Measurements from ENCODE around the gene OR52E4. TPM values are rescaled to one million over a fixed set of nuclear protein-coding genes. Genes with fewer than 3 reads are reported as not detected.

The OR52E4 gene
- not detected in 2 replicates for total RNA-seq (2012; rRNA removed)

GRCh38 chr11:5880329-5880728 is at the start of gene OR52E4:
OR52E4 (plus strand) TSS chr11:5880629; CDS start chr11:5884293, 3,664 bp downstream.
- H3K9me3 ChIP-seq (replicated peaks; ENCODE audit: low read length) = no peaks in the 10 kb centered on the region
- no peak within 1 kb of the TSS for H3K4me2 ChIP-seq (ENCODE audit: low read length)
- H3K4me1 ChIP-seq (ENCODE audit: control insufficient read depth, insufficient read depth, low read length) = no peaks in the 10 kb centered on the region
- H3K9ac ChIP-seq (ENCODE audit: low read depth, low read length) = no peak within 1 kb of the TSS
- H3K27me3 ChIP-seq (ENCODE audit: control insufficient read depth, insufficient read depth, low read length) = peaks cover 6% of the 10 kb centered on the region
- H3K4me3 ChIP-seq (ENCODE audit: low read length) = no peak within 1 kb of the TSS
- no peaks in the 10 kb centered on the region for H3K36me3 ChIP-seq (ENCODE audit: insufficient read depth, low read length)

GRCh38 chr11:5831196-5831829 is 49.1 kb upstream of the OR52E4 start:
- Histone ChIP-seq H3K9me3 (replicated peaks; ENCODE audit: low read length) (no peaks in the 10 kb centered on the region), H3K4me3 (ENCODE audit: low read length) (no peak overlapping the region), H3K9ac (ENCODE audit: low read depth, low read length) (no peak overlapping the region), H3K4me2 (ENCODE audit: low read length) (no peak overlapping the region), H3K27me3 (ENCODE audit: control insufficient read depth, insufficient read depth, low read length) (no peaks in the 10 kb centered on the region), H3K4me1 (ENCODE audit: control insufficient read depth, insufficient read depth, low read length) (no peaks in the 10 kb centered on the region), H3K36me3 (ENCODE audit: insufficient read depth, low read length) (no peaks in the 10 kb centered on the region)

- Histone ChIP-seq H3K9ac (ENCODE audit: low read depth, low read length) (no peak overlapping the region), H3K9me3 (replicated peaks; ENCODE audit: low read length) (no peaks in the 10 kb centered on the region), H3K4me3 (ENCODE audit: low read length) (no peak overlapping the region), H3K36me3 (ENCODE audit: insufficient read depth, low read length) (no peaks in the 10 kb centered on the region), H3K4me2 (ENCODE audit: low read length) (no peak overlapping the region), H3K4me1 (ENCODE audit: control insufficient read depth, insufficient read depth, low read length) (no peaks in the 10 kb centered on the region), H3K27me3 (ENCODE audit: control insufficient read depth, insufficient read depth, low read length) (no peaks in the 10 kb centered on the region)
Measured at GRCh38 chr11:5833446-5833845, 47.0 kb upstream of the OR52E4 start.

GRCh38 chr11:5837695-5838094 is 42.7 kb upstream of the OR52E4 start:
- Histone ChIP-seq H3K27me3 (ENCODE audit: control insufficient read depth, insufficient read depth, low read length) (no peaks in the 10 kb centered on the region), H3K4me3 (ENCODE audit: low read length) (no peak overlapping the region), H3K9ac (ENCODE audit: low read depth, low read length) (no peak overlapping the region), H3K4me1 (ENCODE audit: control insufficient read depth, insufficient read depth, low read length) (no peaks in the 10 kb centered on the region), H3K36me3 (ENCODE audit: insufficient read depth, low read length) (no peaks in the 10 kb centered on the region), H3K4me2 (ENCODE audit: low read length) (no peak overlapping the region), H3K9me3 (replicated peaks; ENCODE audit: low read length) (no peaks in the 10 kb centered on the region)

- H3K36me3 ChIP-seq (ENCODE audit: insufficient read depth, low read length) = no peaks in the 10 kb centered on the region
- no peaks in the 10 kb centered on the region for H3K4me1 ChIP-seq (ENCODE audit: control insufficient read depth, insufficient read depth, low read length)
- H3K4me3 ChIP-seq (ENCODE audit: low read length) = no peak within 1 kb of the TSS
- no peaks in the 10 kb centered on the region for H3K9me3 ChIP-seq (replicated peaks; ENCODE audit: low read length)
- no peak within 1 kb of the TSS for H3K9ac ChIP-seq (ENCODE audit: low read depth, low read length)
- no peaks in the 10 kb centered on the region for H3K27me3 ChIP-seq (ENCODE audit: control insufficient read depth, insufficient read depth, low read length)
- H3K4me2 ChIP-seq (ENCODE audit: low read length) = no peak within 1 kb of the TSS
Measured at GRCh38 chr11:5841797-5842196, 38.6 kb upstream of the OR52E4 start, which contains the start of gene OR52E6. OR52E6 (minus strand) TSS chr11:5841897; CDS start chr11:5841897, 0 bp downstream.

GRCh38 chr11:5846701-5847100 is 33.7 kb upstream of the OR52E4 start:
- H3K9ac ChIP-seq (ENCODE audit: low read depth, low read length) = no peak overlapping the region
- no peaks in the 10 kb centered on the region for H3K36me3 ChIP-seq (ENCODE audit: insufficient read depth, low read length)
- no peaks in the 10 kb centered on the region for H3K4me1 ChIP-seq (ENCODE audit: control insufficient read depth, insufficient read depth, low read length)
- no peak overlapping the region for H3K4me2 ChIP-seq (ENCODE audit: low read length)
- no peaks in the 10 kb centered on the region for H3K27me3 ChIP-seq (ENCODE audit: control insufficient read depth, insufficient read depth, low read length)
- H3K4me3 ChIP-seq (ENCODE audit: low read length) = no peak overlapping the region
- no peaks in the 10 kb centered on the region for H3K9me3 ChIP-seq (replicated peaks; ENCODE audit: low read length)

GRCh38 chr11:5847711-5848110 is 32.7 kb upstream of the OR52E4 start:
- Histone ChIP-seq H3K36me3 (ENCODE audit: insufficient read depth, low read length) (no peaks in the 10 kb centered on the region), H3K27me3 (ENCODE audit: control insufficient read depth, insufficient read depth, low read length) (no peaks in the 10 kb centered on the region)

GRCh38 chr11:5851002-5851401 is 29.4 kb upstream of the OR52E4 start:
- Histone ChIP-seq H3K4me2 (ENCODE audit: low read length) (no peak overlapping the region), H3K4me3 (ENCODE audit: low read length) (no peak overlapping the region), H3K9ac (ENCODE audit: low read depth, low read length) (no peak overlapping the region), H3K36me3 (ENCODE audit: insufficient read depth, low read length) (no peaks in the 10 kb centered on the region), H3K4me1 (ENCODE audit: control insufficient read depth, insufficient read depth, low read length) (no peaks in the 10 kb centered on the region), H3K9me3 (replicated peaks; ENCODE audit: low read length) (no peaks in the 10 kb centered on the region), H3K27me3 (ENCODE audit: control insufficient read depth, insufficient read depth, low read length) (no peaks in the 10 kb centered on the region)

More at GRCh38 chr11:5847711-5848110, 32.7 kb upstream of the OR52E4 start:
- H3K9me3 ChIP-seq (replicated peaks; ENCODE audit: low read length) = no peaks in the 10 kb centered on the region
- no peaks in the 10 kb centered on the region for H3K4me1 ChIP-seq (ENCODE audit: control insufficient read depth, insufficient read depth, low read length)
- H3K4me3 ChIP-seq (ENCODE audit: low read length) = no peak overlapping the region
- H3K9ac ChIP-seq (ENCODE audit: low read depth, low read length) = no peak overlapping the region
- H3K4me2 ChIP-seq (ENCODE audit: low read length) = no peak overlapping the region

- no peak within 1 kb of the TSS for H3K4me2 ChIP-seq (ENCODE audit: low read length)
- no peaks in the 10 kb centered on the region for H3K9me3 ChIP-seq (replicated peaks; ENCODE audit: low read length)
- no peak within 1 kb of the TSS for H3K9ac ChIP-seq (ENCODE audit: low read depth, low read length)
- H3K36me3 ChIP-seq (ENCODE audit: insufficient read depth, low read length) = no peaks in the 10 kb centered on the region
- no peak within 1 kb of the TSS for H3K4me3 ChIP-seq (ENCODE audit: low read length)
- H3K4me1 ChIP-seq (ENCODE audit: control insufficient read depth, insufficient read depth, low read length) = no peaks in the 10 kb centered on the region
- no peaks in the 10 kb centered on the region for H3K27me3 ChIP-seq (ENCODE audit: control insufficient read depth, insufficient read depth, low read length)
Measured at GRCh38 chr11:5857590-5857989, 22.8 kb upstream of the OR52E4 start, which contains the start of gene OR52E8. OR52E8 (minus strand) TSS chr11:5857690; CDS start chr11:5857690, 0 bp downstream.

- no peak overlapping the region for H3K4me2 ChIP-seq (ENCODE audit: low read length)
- no peak overlapping the region for H3K4me3 ChIP-seq (ENCODE audit: low read length)
- no peaks in the 10 kb centered on the region for H3K9me3 ChIP-seq (replicated peaks; ENCODE audit: low read length)
- no peaks in the 10 kb centered on the region for H3K27me3 ChIP-seq (ENCODE audit: control insufficient read depth, insufficient read depth, low read length)
- H3K36me3 ChIP-seq (ENCODE audit: insufficient read depth, low read length) = no peaks in the 10 kb centered on the region
- H3K9ac ChIP-seq (ENCODE audit: low read depth, low read length) = no peak overlapping the region
- H3K4me1 ChIP-seq (ENCODE audit: control insufficient read depth, insufficient read depth, low read length) = no peaks in the 10 kb centered on the region
Measured at GRCh38 chr11:5865826-5866225, 14.6 kb upstream of the OR52E4 start.

- no peak overlapping the region for H3K9ac ChIP-seq (ENCODE audit: low read depth, low read length)
- H3K4me3 ChIP-seq (ENCODE audit: low read length) = no peak overlapping the region
- no peaks in the 10 kb centered on the region for H3K9me3 ChIP-seq (replicated peaks; ENCODE audit: low read length)
- no peaks in the 10 kb centered on the region for H3K36me3 ChIP-seq (ENCODE audit: insufficient read depth, low read length)
- no peaks in the 10 kb centered on the region for H3K4me1 ChIP-seq (ENCODE audit: control insufficient read depth, insufficient read depth, low read length)
- peaks cover 6% of the 10 kb centered on the region for H3K27me3 ChIP-seq (ENCODE audit: control insufficient read depth, insufficient read depth, low read length)
- H3K4me2 ChIP-seq (ENCODE audit: low read length) = no peak overlapping the region
Measured at GRCh38 chr11:5878564-5878963, 1.9 kb upstream of the OR52E4 start.

- no peaks in the 10 kb centered on the region for H3K9me3 ChIP-seq (replicated peaks; ENCODE audit: low read length)
- H3K4me1 ChIP-seq (ENCODE audit: control insufficient read depth, insufficient read depth, low read length) = no peaks in the 10 kb centered on the region
- no peak overlapping the region for H3K4me3 ChIP-seq (ENCODE audit: low read length)
- H3K4me2 ChIP-seq (ENCODE audit: low read length) = no peak overlapping the region
- peaks cover 6% of the 10 kb centered on the region for H3K27me3 ChIP-seq (ENCODE audit: control insufficient read depth, insufficient read depth, low read length)
- no peaks in the 10 kb centered on the region for H3K36me3 ChIP-seq (ENCODE audit: insufficient read depth, low read length)
- H3K9ac ChIP-seq (ENCODE audit: low read depth, low read length) = no peak overlapping the region
Measured at GRCh38 chr11:5881756-5882155, 1.3 kb downstream of the OR52E4 start.

Measured in skeletal muscle satellite cell (primary cell).